CD4-positive, CD25-positive, alpha-beta regulatory T cell (primary cell): ENCODE results near the gene RRBP1. TPM values are rescaled to one million over a fixed set of nuclear protein-coding genes. Genes with fewer than 3 reads are reported as not detected.

Source experiments
- ATAC-seq, 2 donors: fragments of 150-1000 bp; cut with Tn5 transposase; one replicate each; pipeline ENCODE4 v1.10.0; 2021; ENCODE audit warnings: low read depth in 2 of 2, moderate number of reproducible peaks in 2 of 2, moderate library complexity in 1 of 2
- DNase-seq, 3 donors: peaks; one replicate each; pipeline versions ENCODE4 v3.0.0 to v3.0.0-alpha.2; 2012 to 2022; ENCODE audit warnings: mixed read lengths in 1 of 3
- H3K27ac ChIP-seq: one replicate; pipeline ENCODE4 v1.7.0; 2013; ENCODE audit warnings: mild to moderate bottlenecking, low read length; ENCODE audit not compliant: insufficient read depth, poor library complexity, severe bottlenecking
- H3K27me3 ChIP-seq: one replicate; pipeline ENCODE4 v1.7.0; 2013; ENCODE audit warnings: low read length; ENCODE audit not compliant: control insufficient read depth, insufficient read depth
- H3K36me3 ChIP-seq: one replicate; pipeline ENCODE4 v1.7.0; 2013; ENCODE audit warnings: mild to moderate bottlenecking, low read length, moderate library complexity; ENCODE audit not compliant: control insufficient read depth, insufficient read depth
- H3K4me1 ChIP-seq: 2 replicates; pipeline ENCODE4 v1.7.0; 2013; ENCODE audit warnings: mild to moderate bottlenecking, low read length; ENCODE audit not compliant: insufficient read depth, control insufficient read depth, poor library complexity, severe bottlenecking
- H3K4me3 ChIP-seq: one replicate; pipeline ENCODE4 v1.7.0; 2013; ENCODE audit warnings: low read depth, mild to moderate bottlenecking, low read length, moderate library complexity
- H3K9me3 ChIP-seq, 2 experiments: 1 replicate in 1 of 2; 2 replicates in 1 of 2; pipeline ENCODE4 v1.7.0; 2013; ENCODE audit warnings: low read length in 2 of 2, mild to moderate bottlenecking in 1 of 2, moderate library complexity in 1 of 2; ENCODE audit not compliant: control insufficient read depth in 2 of 2
- H3K27ac Mint-ChIP-seq, 3 donors: one replicate each; pipeline ENCODE4 v1.8.0; 2020 to 2022; ENCODE audit warnings: mild to moderate bottlenecking in 3 of 3, mixed read lengths in 3 of 3, moderate library complexity in 2 of 3
- H3K27me3 Mint-ChIP-seq: one replicate; pipeline ENCODE4 v1.8.0; 2022; ENCODE audit warnings: mild to moderate bottlenecking, mixed read lengths
- H3K36me3 Mint-ChIP-seq: one replicate; pipeline ENCODE4 v1.8.0; 2020; ENCODE audit warnings: mixed read lengths
- H3K4me1 Mint-ChIP-seq, 4 donors: one replicate each; pipeline ENCODE4 v1.8.0; 2020 to 2022; ENCODE audit warnings: mixed read lengths in 4 of 4, mild to moderate bottlenecking in 1 of 4
- H3K4me3 Mint-ChIP-seq, 4 donors: one replicate each; pipeline ENCODE4 v1.8.0; 2020 to 2022; ENCODE audit warnings: mild to moderate bottlenecking in 4 of 4, mixed read lengths in 4 of 4, moderate library complexity in 3 of 4
- H3K9me3 Mint-ChIP-seq, 7 donors: one replicate each; pipeline ENCODE4 v1.8.0; 2020 to 2022; ENCODE audit warnings: mixed read lengths in 7 of 7, mild to moderate bottlenecking in 3 of 7, moderate library complexity in 2 of 7
- polyA plus RNA-seq, 4 donors: library from polyadenylated mRNA; unstranded; fragments of 300-500 nt; fragmentation: Illumina TruSeq; gene quantifications; one replicate each; pipeline ENCODE4 v1.2.3, GENCODE V29; 2021
- total RNA-seq: library from RNA; stranded (reverse); gene quantifications from one replicate; pipeline ENCODE4 v1.2.3, GENCODE V29; 2022

The RRBP1 gene
- total and polyA plus RNA-seq, 5 donors from 2014 or later: 0.60 to 33.6 (median 1.8) TPM

- no peaks in the 10 kb centered on the region for H3K27me3 Mint-ChIP-seq
- peaks cover 21% of the 10 kb centered on the region for H3K36me3 Mint-ChIP-seq
These were observed 55.6 kb downstream of the RRBP1 start for GRCh38 chr20:17626217-17627007.

GRCh38 chr20:17625246-17626051 lies 56.6 kb downstream of the RRBP1 start:
- no peaks in the 10 kb centered on the region for H3K9me3 Mint-ChIP-seq
- DNase-seq (no peak), ATAC-seq (no peak)
- Histone ChIP-seq H3K9me3 (no peaks in the 10 kb centered on the region), H3K36me3 (peaks cover 16% of the 10 kb centered on the region), H3K27ac (no peak overlapping the region), H3K4me3 (no peak overlapping the region), H3K27me3 (no peaks in the 10 kb centered on the region), H3K4me1 (no peaks in the 10 kb centered on the region)
- no peak overlapping the region for H3K27ac Mint-ChIP-seq
- no peak overlapping the region for H3K4me3 Mint-ChIP-seq
- peaks cover 19% of the 10 kb centered on the region for H3K36me3 Mint-ChIP-seq
- H3K27me3 Mint-ChIP-seq: no peaks in the 10 kb centered on the region
- H3K4me1 Mint-ChIP-seq: no peaks in the 10 kb centered on the region

More at GRCh38 chr20:17626217-17627007, 55.6 kb downstream of the RRBP1 start:
- H3K27ac Mint-ChIP-seq: no peak overlapping the region
- Histone ChIP-seq H3K4me1 (no peaks in the 10 kb centered on the region), H3K27me3 (no peaks in the 10 kb centered on the region), H3K9me3 (no peaks in the 10 kb centered on the region), H3K27ac (no peak overlapping the region), H3K4me3 (no peak overlapping the region), H3K36me3 (peaks cover 13% of the 10 kb centered on the region)
- H3K4me1 Mint-ChIP-seq: no peaks in the 10 kb centered on the region
- no peak overlapping the region for H3K4me3 Mint-ChIP-seq
- ATAC-seq (no peak), DNase-seq (no peak)
- no peaks in the 10 kb centered on the region for H3K9me3 Mint-ChIP-seq

- no peaks in the 10 kb centered on the region for H3K27me3 ChIP-seq
- no peak for ATAC-seq
- Mint-ChIP-seq H3K4me3 (no peak overlapping the region), H3K27ac (no peak overlapping the region), H3K27me3 (no peaks in the 10 kb centered on the region), H3K9me3 (no peaks in the 10 kb centered on the region), H3K36me3 (peaks cover 14% of the 10 kb centered on the region), H3K4me1 (no peaks in the 10 kb centered on the region)
- no peak for DNase-seq
- H3K27ac ChIP-seq: no peak overlapping the region
- no peak overlapping the region for H3K4me3 ChIP-seq
- no peaks in the 10 kb centered on the region for H3K9me3 ChIP-seq
- H3K36me3 ChIP-seq: peaks cover 20% of the 10 kb centered on the region
- H3K4me1 ChIP-seq: no peaks in the 10 kb centered on the region
These were observed 57.3 kb downstream of the RRBP1 start for GRCh38 chr20:17624551-17625245.

GRCh38 chr20:17624070-17624469 lies 58.0 kb downstream of the RRBP1 start:
- Histone ChIP-seq H3K4me3 (no peak overlapping the region), H3K27me3 (no peaks in the 10 kb centered on the region), H3K9me3 (no peaks in the 10 kb centered on the region), H3K4me1 (no peaks in the 10 kb centered on the region), H3K27ac (no peak overlapping the region), H3K36me3 (peaks cover 20% of the 10 kb centered on the region)
- DNase-seq (no peak), ATAC-seq (no peak)
- Mint-ChIP-seq H3K27ac (no peak overlapping the region), H3K4me3 (no peak overlapping the region), H3K9me3 (no peaks in the 10 kb centered on the region), H3K36me3 (peaks cover 14% of the 10 kb centered on the region), H3K4me1 (no peaks in the 10 kb centered on the region), H3K27me3 (no peaks in the 10 kb centered on the region)

DNA sequence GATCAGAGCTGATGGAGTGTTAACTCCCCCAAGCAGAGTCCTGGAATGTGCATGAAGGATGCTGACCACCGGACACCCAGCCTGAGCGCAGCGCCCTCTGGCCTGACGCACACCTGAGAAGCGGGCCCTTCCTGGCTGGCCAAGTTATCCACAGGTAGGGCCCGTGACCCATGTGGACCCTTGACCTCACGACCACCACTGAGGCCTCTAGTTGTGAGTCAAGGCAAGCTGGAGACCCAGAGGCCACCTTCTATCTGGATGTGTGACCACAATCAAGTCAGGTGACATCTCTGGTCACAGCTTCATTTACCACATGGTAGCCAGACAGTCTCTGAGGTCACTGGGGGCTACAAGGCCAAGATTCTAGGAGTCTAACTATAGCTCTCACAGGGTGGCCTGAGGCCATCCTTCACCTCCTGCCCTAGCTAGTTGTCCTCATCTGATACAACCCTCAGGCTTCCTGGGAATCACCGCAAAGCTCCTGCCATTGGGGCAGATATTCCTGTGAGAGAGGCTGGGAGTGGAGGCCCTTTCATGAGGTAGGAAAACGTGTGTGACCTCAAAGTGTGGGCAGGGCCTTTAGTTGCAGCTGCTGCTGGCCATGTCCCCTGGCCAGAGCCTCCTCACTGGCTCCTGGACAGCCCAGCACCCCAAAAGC lies 59.1 kb downstream of the RRBP1 start:
- Mint-ChIP-seq H3K4me3 (no peak overlapping the region), H3K4me1 (no peaks in the 10 kb centered on the region), H3K36me3 (peaks cover 15% of the 10 kb centered on the region), H3K27ac (no peak overlapping the region), H3K27me3 (no peaks in the 10 kb centered on the region), H3K9me3 (no peaks in the 10 kb centered on the region)
- Histone ChIP-seq H3K4me1 (no peaks in the 10 kb centered on the region), H3K27ac (no peak overlapping the region), H3K9me3 (no peaks in the 10 kb centered on the region), H3K27me3 (no peaks in the 10 kb centered on the region), H3K4me3 (no peak overlapping the region), H3K36me3 (peaks cover 20% of the 10 kb centered on the region)
- DNase-seq: no peak
- ATAC-seq: no peak

GRCh38 chr20:17622086-17622850 lies 59.8 kb downstream of the RRBP1 start:
- Histone ChIP-seq H3K27me3 (no peaks in the 10 kb centered on the region), H3K9me3 (no peaks in the 10 kb centered on the region), H3K4me1 (no peaks in the 10 kb centered on the region), H3K27ac (no peak overlapping the region), H3K36me3 (peaks cover 20% of the 10 kb centered on the region), H3K4me3 (no peak overlapping the region)
- no peaks in the 10 kb centered on the region for H3K4me1 Mint-ChIP-seq
- H3K27me3 Mint-ChIP-seq: no peaks in the 10 kb centered on the region
- H3K36me3 Mint-ChIP-seq: peaks cover 12% of the 10 kb centered on the region
- no peak overlapping the region for H3K4me3 Mint-ChIP-seq
- DNase-seq (no peak), ATAC-seq (no peak)
- H3K9me3 Mint-ChIP-seq: no peaks in the 10 kb centered on the region
- H3K27ac Mint-ChIP-seq: peak overlapping the region in 1 of 3 donors; percentile 69
